GM12891 (cell line): Measurements from ENCODE around the gene KIF16B.

Source experiments
- PAX5 ChIP-seq: IDR thresholded peaks from 2 replicates; pipeline ENCODE4 v1.6.1; 2011; ENCODE audit warnings: low read length, moderate library complexity, mild to moderate bottlenecking; ENCODE audit not compliant: insufficient read depth, severe bottlenecking
- POLR2A ChIP-seq: IDR thresholded peaks from 2 replicates; pipeline ENCODE4 v1.6.1; 2011; ENCODE audit warnings: low read depth, low read length, control low read depth
- POLR2AphosphoS5 ChIP-seq: IDR thresholded peaks from 2 replicates; pipeline ENCODE4 v1.6.1; 2011; ENCODE audit warnings: low read depth, low read length, control low read depth
- POU2F2 ChIP-seq: IDR thresholded peaks from 2 replicates; pipeline ENCODE4 v1.6.1; 2011; ENCODE audit warnings: low read depth, mild to moderate bottlenecking, control low read depth, low read length, moderate library complexity
- SPI1 ChIP-seq: IDR thresholded peaks from 2 replicates; pipeline ENCODE4 v1.6.1; 2011; ENCODE audit warnings: low read depth, low read length, control low read depth
- TAF1 ChIP-seq: IDR thresholded peaks from 2 replicates; pipeline ENCODE4 v1.6.1; 2011; ENCODE audit warnings: low read depth, low read length, control low read depth

DNA sequence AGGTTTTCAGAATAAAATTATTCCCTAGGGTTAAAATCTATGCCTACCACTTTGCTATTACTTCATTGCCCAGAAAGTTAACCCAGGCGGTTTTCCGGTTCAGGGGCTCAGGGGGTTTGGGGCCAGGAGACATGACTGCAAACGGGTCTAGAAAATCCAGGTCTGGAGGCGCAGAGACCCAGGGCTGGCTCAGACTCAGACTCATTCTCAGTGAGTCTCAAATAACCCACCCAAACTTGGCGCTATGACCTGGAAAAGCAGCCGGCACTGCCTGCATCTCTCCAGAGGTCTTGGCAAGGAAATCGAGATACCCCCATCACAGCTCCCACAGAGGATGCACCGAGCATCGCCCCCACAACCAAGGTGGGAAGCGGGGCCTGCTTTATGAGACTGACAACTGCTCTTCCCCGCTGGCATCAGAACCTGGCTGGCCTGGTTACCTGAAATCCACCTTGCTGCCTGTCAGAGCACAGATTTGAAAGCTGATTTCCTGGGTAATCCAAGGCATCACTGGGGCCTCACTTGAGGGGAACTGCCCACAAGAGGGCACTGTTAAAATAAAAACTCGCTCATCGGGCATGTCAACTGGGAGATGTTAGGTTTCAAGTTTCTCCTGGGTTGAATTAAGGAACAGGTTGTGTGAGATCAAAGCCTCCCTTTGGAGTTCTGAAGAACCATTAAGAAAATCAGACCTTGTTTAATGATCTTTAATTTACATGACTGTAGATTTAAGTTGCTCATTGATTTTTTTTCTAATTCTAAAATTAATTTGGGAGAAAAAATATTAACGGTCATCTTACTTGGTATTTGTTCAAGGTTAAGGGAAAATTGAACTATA lies 55.1 kb downstream of the KIF16B start:
- no peak for TF ChIP-seq POLR2A
- no peak for TF ChIP-seq POLR2AphosphoS5
- TF ChIP-seq SPI1, result no peak
- no peak for TF ChIP-seq POU2F2
- TF ChIP-seq TAF1, result no peak
- TF ChIP-seq PAX5, result no peak
